MM.1S (cell line): ENCODE data around the gene C19orf85.

Experiments used
- DNase-seq: peaks from one replicate; pipeline ENCODE4 v3.0.0-alpha.2; 2015
- H2AFZ ChIP-seq: fragments of 300-600 bp; sonication (generic); 2 replicates; pipeline ENCODE4 v1.6.0; 2016; ENCODE audit warnings: antibody characterized with exemption, low read length
- H3F3A ChIP-seq: fragments of 300-600 bp; sonication (generic); 2 replicates; pipeline ENCODE4 v1.6.1; 2016; ENCODE audit warnings: mild to moderate bottlenecking, antibody characterized with exemption, low read length, moderate library complexity, mixed read lengths; ENCODE audit not compliant: insufficient read depth
- H3K27ac ChIP-seq: fragments of 300-600 bp; sonication (generic); 2 replicates; pipeline ENCODE4 v1.5.1; 2016; ENCODE audit warnings: mild to moderate bottlenecking, low read length
- H3K27me3 ChIP-seq: fragments of 300-600 bp; sonication (generic); replicated peaks from 2 replicates; pipeline ENCODE4 v1.6.0; 2016; ENCODE audit warnings: low read length; ENCODE audit not compliant: insufficient read depth
- H3K36me3 ChIP-seq: fragments of 300-600 bp; sonication (generic); replicated peaks from 2 replicates; pipeline ENCODE4 v1.6.1; 2016; ENCODE audit warnings: mild to moderate bottlenecking, low read length, mixed read lengths; ENCODE audit not compliant: insufficient read depth
- H3K4me1 ChIP-seq: fragments of 300-600 bp; sonication (generic); 2 replicates; pipeline ENCODE4 v1.6.1; 2016; ENCODE audit warnings: low read length, mixed read lengths
- H3K4me2 ChIP-seq: fragments of 300-600 bp; sonication (generic); 2 replicates; pipeline ENCODE4 v1.6.0; 2016; ENCODE audit warnings: low read depth, low read length
- H3K4me3 ChIP-seq: fragments of 300-600 bp; sonication (generic); 2 replicates; pipeline ENCODE4 v1.5.1; 2016; ENCODE audit warnings: low read length, mixed read lengths
- H3K79me2 ChIP-seq: fragments of 300-600 bp; sonication (generic); 2 replicates; pipeline ENCODE4 v1.6.1; 2016; ENCODE audit warnings: mixed run types, low read length, mixed read lengths
- H3K9ac ChIP-seq: fragments of 300-600 bp; sonication (generic); 2 replicates; pipeline ENCODE4 v1.6.1; 2016; ENCODE audit warnings: low read length, mixed read lengths
- H3K9me2 ChIP-seq: fragments of 300-600 bp; sonication (generic); replicated peaks from 2 replicates; pipeline ENCODE4 v1.6.1; 2016; ENCODE audit warnings: mild to moderate bottlenecking, low read length, mixed read lengths; ENCODE audit not compliant: insufficient read depth
- H3K9me3 ChIP-seq: fragments of 300-600 bp; sonication (generic); replicated peaks from 2 replicates; pipeline ENCODE4 v1.6.1; 2016; ENCODE audit warnings: mild to moderate bottlenecking, low read length, mixed read lengths; ENCODE audit not compliant: insufficient read depth
- H4K20me1 ChIP-seq: fragments of 300-600 bp; sonication (generic); 2 replicates; pipeline ENCODE4 v1.6.1; 2016; ENCODE audit warnings: mild to moderate bottlenecking, low read length, moderate library complexity, mixed read lengths; ENCODE audit not compliant: insufficient read depth
- CTCF ChIP-seq: fragments of 300-600 bp; sonication (generic); IDR thresholded peaks from 2 replicates; pipeline ENCODE4 v1.5.1; 2016; ENCODE audit warnings: antibody characterized with exemption, low read length, mixed read lengths
- EZH2 ChIP-seq: fragments of 300-600 bp; sonication (generic); optimal IDR thresholded peaks from 2 replicates; pipeline ENCODE3; 2017; ENCODE audit warnings: low read depth, mild to moderate bottlenecking, antibody characterized with exemption, low read length, mixed read lengths
- EZH2phosphoT487 ChIP-seq: fragments of 300-600 bp; sonication (generic); IDR thresholded peaks from 2 replicates; pipeline ENCODE4 v1.6.1; 2018; ENCODE audit warnings: antibody characterized with exemption, low read length

Gene C19orf85

GRCh38 chr19:55483706-55484592 is 19.4 kb upstream of the C19orf85 start:
- H3F3A ChIP-seq: no peaks in the 10 kb centered on the region

DNA sequence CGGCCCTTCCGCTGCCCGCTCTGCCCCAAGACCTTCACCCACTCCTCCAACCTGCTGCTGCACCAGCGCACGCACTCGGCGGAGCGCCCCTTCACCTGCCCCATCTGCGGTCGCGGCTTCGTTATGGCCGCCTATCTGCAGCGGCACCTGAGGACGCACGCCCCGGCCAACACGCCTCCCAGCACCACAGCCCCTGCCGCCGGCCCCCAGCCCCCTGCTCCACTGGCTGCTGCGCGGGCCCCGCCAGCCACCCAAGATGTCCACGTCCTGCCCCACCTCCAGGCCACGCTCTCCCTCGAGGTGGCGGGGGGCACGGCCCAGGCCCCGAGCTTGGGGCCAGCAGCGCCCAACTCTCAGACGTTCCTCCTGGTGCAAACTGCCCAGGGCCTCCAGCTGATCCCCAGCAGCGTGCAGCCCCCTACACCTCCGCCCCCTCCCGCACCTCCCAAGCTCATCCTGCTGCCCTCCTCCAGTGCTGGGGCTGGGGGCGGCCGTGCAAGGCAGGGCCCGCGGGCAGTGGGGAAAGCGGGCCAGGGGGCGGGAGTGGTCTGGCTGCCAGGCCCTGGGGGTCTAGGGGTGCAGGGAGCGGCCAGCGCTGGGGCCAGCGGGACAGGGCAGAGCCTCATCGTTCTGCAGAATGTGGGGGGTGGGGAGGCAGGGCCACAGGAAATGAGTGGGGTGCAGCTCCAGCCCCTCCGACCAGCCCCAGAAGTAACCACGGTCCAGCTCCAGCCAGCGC is 18.6 kb upstream of the C19orf85 start:
- no peak overlapping the region for H3K27ac ChIP-seq
- H3K9ac ChIP-seq: no peak overlapping the region
- H3K36me3 ChIP-seq: no peaks in the 10 kb centered on the region
- no peaks in the 10 kb centered on the region for H3K4me1 ChIP-seq
- H2AFZ ChIP-seq: no peak overlapping the region
- no peak for DNase-seq
- H3K4me2 ChIP-seq: no peak overlapping the region
- no peaks in the 10 kb centered on the region for H3K9me2 ChIP-seq
- TF ChIP-seq CTCF (no peak), EZH2phosphoT487 (no peak), EZH2 (no peak)
- H3K4me3 ChIP-seq: no peak overlapping the region
- H3K9me3 ChIP-seq: no peaks in the 10 kb centered on the region
- H3K79me2 ChIP-seq: peaks cover 10% of the 10 kb centered on the region
- H3K27me3 ChIP-seq: peaks cover 40% of the 10 kb centered on the region
- H3F3A ChIP-seq: no peaks in the 10 kb centered on the region
- no peaks in the 10 kb centered on the region for H4K20me1 ChIP-seq

More at GRCh38 chr19:55483706-55484592, 19.4 kb upstream of the C19orf85 start:
- Histone ChIP-seq H4K20me1 (no peaks in the 10 kb centered on the region), H3K9me3 (no peaks in the 10 kb centered on the region), H3K9me2 (no peaks in the 10 kb centered on the region), H3K36me3 (no peaks in the 10 kb centered on the region), H3K4me2 (no peak overlapping the region), H3K79me2 (peaks cover 2% of the 10 kb centered on the region; the same call in 1 of the 2 replicates), H2AFZ (no peak overlapping the region), H3K27me3 (peaks cover 45% of the 10 kb centered on the region), H3K4me1 (no peaks in the 10 kb centered on the region), H3K27ac (no peak overlapping the region), H3K4me3 (no peak overlapping the region), H3K9ac (no peak overlapping the region)
- DNase-seq: no peak
- TF ChIP-seq EZH2phosphoT487 (no peak), EZH2 (no peak), CTCF (no peak)

- TF ChIP-seq CTCF (no peak), EZH2phosphoT487 (no peak), EZH2 (no peak)
- no peak overlapping the region for H3K27ac ChIP-seq
- H3K79me2 ChIP-seq: peaks cover 17% of the 10 kb centered on the region
- H3K9ac ChIP-seq: no peak overlapping the region
- no peaks in the 10 kb centered on the region for H3K36me3 ChIP-seq
- H3K27me3 ChIP-seq: peaks cover 33% of the 10 kb centered on the region
- H3F3A ChIP-seq: no peaks in the 10 kb centered on the region
- no peaks in the 10 kb centered on the region for H4K20me1 ChIP-seq
- H3K9me2 ChIP-seq: no peaks in the 10 kb centered on the region
- H3K4me3 ChIP-seq: no peak overlapping the region
- no peaks in the 10 kb centered on the region for H3K4me1 ChIP-seq
- H3K9me3 ChIP-seq: no peaks in the 10 kb centered on the region
- no peak overlapping the region for H3K4me2 ChIP-seq
- no peak overlapping the region for H2AFZ ChIP-seq
- no peak for DNase-seq
Measured at GRCh38 chr19:55482156-55482961, 17.8 kb upstream of the C19orf85 start.
